H1 (cell line): ENCODE measurements around the gene PFDN5. TPM values are rescaled to one million over a fixed set of nuclear protein-coding genes. Genes with fewer than 3 reads are reported as not detected.

Experiments
- CTCF ChIA-PET: fragments of 300-600 bp; sonication (Branson Sonifier 250); formaldehyde crosslinking; loops from one replicate; lab custom pipeline; 2021; ENCODE audit not compliant: partially characterized antibody; lab: Charles Lee
- POLR2A ChIA-PET: fragments of 300-600 bp; sonication (Branson Sonifier 250); formaldehyde crosslinking; loops from one replicate; lab custom pipeline; 2021; ENCODE audit warnings: inconsistent platforms; ENCODE audit not compliant: partially characterized antibody; lab: Charles Lee
- DNase-seq, 2 experiments: peaks; one replicate each; pipeline versions ENCODE4 v3.0.0 to v3.0.0-alpha.2; 2010 to 2022; ENCODE audit warnings: low spot score in 2 of 2, low read depth in 1 of 2, mixed read lengths in 1 of 2
- FAIRE-seq: peaks from 2 replicates; lab custom pipeline; 2011; peaks lifted over from hg19 to GRCh38; lab: Jason Lieb, UNC
- H2AFZ ChIP-seq: 2 replicates; pipeline ENCODE4 v1.8.1; 2012; ENCODE audit warnings: low read length, inconsistent platforms
- H2AK5ac ChIP-seq: 2 replicates; pipeline ENCODE4 v1.6.1; 2013; ENCODE audit warnings: low read depth, low read length
- H2BK120ac ChIP-seq: replicated peaks from 2 replicates; pipeline ENCODE3; 2013; ENCODE audit warnings: low read depth, low read length, inconsistent platforms
- H2BK12ac ChIP-seq: 2 replicates; pipeline ENCODE4 v1.6.1; 2013; ENCODE audit warnings: low read depth, low read length
- H2BK15ac ChIP-seq: 2 replicates; pipeline ENCODE4 v1.6.1; 2013; ENCODE audit warnings: low read length
- H2BK20ac ChIP-seq: 2 replicates; pipeline ENCODE4 v1.6.1; 2013; ENCODE audit warnings: low read length
- H2BK5ac ChIP-seq: 2 replicates; pipeline ENCODE4 v1.6.1; 2013; ENCODE audit warnings: low read depth, low read length
- H3K14ac ChIP-seq: 2 replicates; pipeline ENCODE4 v1.6.1; 2013; ENCODE audit warnings: inconsistent platforms; ENCODE audit not compliant: insufficient read length
- H3K18ac ChIP-seq: 2 replicates; pipeline ENCODE4 v1.6.1; 2013; ENCODE audit warnings: low read length; ENCODE audit errors: extremely low read depth
- H3K23ac ChIP-seq: 2 replicates; pipeline ENCODE4 v1.6.1; 2013; ENCODE audit warnings: inconsistent platforms; ENCODE audit not compliant: insufficient read length
- H3K23me2 ChIP-seq: 2 replicates; pipeline ENCODE4 v1.6.1; 2013; ENCODE audit warnings: low read depth, low read length
- H3K27ac ChIP-seq: 2 replicates; pipeline ENCODE4 v1.6.1; 2011; ENCODE audit warnings: low read depth, low read length, inconsistent platforms
- H3K27me3 ChIP-seq, 4 experiments: replicated peaks in 1 of 4; 1 replicate in 1 of 4; 2 replicates in 3 of 4; pipeline versions ENCODE4 v1.6.1 to v1.8.1; 2011 to 2013; ENCODE audit warnings: low read length in 3 of 4, mild to moderate bottlenecking in 3 of 4, inconsistent platforms in 2 of 4, mixed read lengths in 2 of 4, moderate library complexity in 1 of 4; ENCODE audit not compliant: control insufficient read depth in 3 of 4, insufficient read depth in 3 of 4; ENCODE audit errors: extremely low read depth in 1 of 4
- H3K36me3 ChIP-seq, 4 experiments: 2 replicates each; pipeline versions ENCODE4 v1.6.1 to v1.8.1; 2011 to 2013; ENCODE audit warnings: mild to moderate bottlenecking in 4 of 4, low read length in 3 of 4, moderate library complexity in 2 of 4, control low read depth in 1 of 4, inconsistent platforms in 1 of 4; ENCODE audit not compliant: insufficient read depth in 4 of 4, control insufficient read depth in 2 of 4
- H3K4ac ChIP-seq: replicated peaks from 2 replicates; pipeline ENCODE3; 2013; ENCODE audit warnings: low read length, low read depth, mixed read lengths, inconsistent platforms; ENCODE audit not compliant: insufficient read length
- H3K4me1 ChIP-seq, 4 experiments: replicated peaks in 1 of 4; 1 replicate in 1 of 4; 2 replicates in 3 of 4; pipeline versions ENCODE4 v1.6.1 to v1.8.1; 2011 to 2013; ENCODE audit warnings: low read length in 3 of 4, inconsistent platforms in 2 of 4, mixed read lengths in 1 of 4; ENCODE audit not compliant: insufficient read depth in 4 of 4, control insufficient read depth in 3 of 4
- H3K4me2 ChIP-seq, 2 experiments: 2 replicates each; pipeline versions ENCODE4 v1.6.1 to v1.8.1; 2011 to 2013; ENCODE audit warnings: low read depth in 2 of 2, low read length in 2 of 2, control low read depth in 1 of 2, inconsistent platforms in 1 of 2, mild to moderate bottlenecking in 1 of 2; ENCODE audit not compliant: insufficient read depth in 1 of 2
- H3K4me3 ChIP-seq, 4 experiments: fragments of 200-600, 300-600 bp in 1 of 4; sonication (generic), shearing (Covaris generic), sonication (Bioruptor Twin) in 1 of 4; 2 replicates each; pipeline versions ENCODE4 v1.5.1 to v1.8.1; 2011 to 2016; ENCODE audit warnings: low read length in 4 of 4, low read depth in 3 of 4, control low read depth in 2 of 4, inconsistent platforms in 2 of 4, mild to moderate bottlenecking in 2 of 4, mixed read lengths in 1 of 4, moderate library complexity in 1 of 4; ENCODE audit not compliant: insufficient read depth in 2 of 4; ENCODE audit errors: extremely low read depth in 1 of 4
- H3K56ac ChIP-seq: replicated peaks from 2 replicates; pipeline ENCODE3; 2013; ENCODE audit warnings: low read depth, mild to moderate bottlenecking, mixed read lengths, low read length, inconsistent platforms; ENCODE audit not compliant: insufficient read length
- H3K79me1 ChIP-seq: 2 replicates; pipeline ENCODE4 v1.6.1; 2013; ENCODE audit warnings: low read depth, low read length, control low read depth
- H3K79me2 ChIP-seq, 2 experiments: 2 replicates each; pipeline versions ENCODE4 v1.6.1 to v1.8.1; 2012 to 2013; ENCODE audit warnings: low read length in 2 of 2, mild to moderate bottlenecking in 2 of 2, inconsistent platforms in 1 of 2; ENCODE audit not compliant: insufficient read depth in 2 of 2, control insufficient read depth in 1 of 2
- H3K9ac ChIP-seq, 4 experiments: replicated peaks in 1 of 4; 1 replicate in 1 of 4; 2 replicates in 3 of 4; pipeline versions ENCODE4 v1.6.1 to v1.8.1; 2011 to 2013; ENCODE audit warnings: low read depth in 3 of 4, low read length in 3 of 4, control low read depth in 2 of 4, mild to moderate bottlenecking in 2 of 4, moderate library complexity in 2 of 4, inconsistent platforms in 1 of 4; ENCODE audit errors: extremely low read depth in 1 of 4
- H3K9me3 ChIP-seq, 2 experiments: 2 replicates each; pipeline versions ENCODE4 v1.6.1 to v1.8.1; 2012 to 2013; ENCODE audit warnings: mild to moderate bottlenecking in 2 of 2, moderate library complexity in 2 of 2, control low read depth in 1 of 2, inconsistent platforms in 1 of 2, low read depth in 1 of 2, low read length in 1 of 2, mixed read lengths in 1 of 2; ENCODE audit not compliant: insufficient read depth in 2 of 2
- H4K20me1 ChIP-seq, 2 experiments: replicated peaks in 1 of 2; 2 replicates each; pipeline versions ENCODE3 to v1.8.1; 2011 to 2013; ENCODE audit warnings: inconsistent platforms in 2 of 2, low read length in 2 of 2, mild to moderate bottlenecking in 1 of 2; ENCODE audit not compliant: insufficient read depth in 2 of 2, control insufficient read depth in 1 of 2
- H4K5ac ChIP-seq: 2 replicates; pipeline ENCODE4 v1.6.1; 2013; ENCODE audit warnings: low read length, low read depth, mixed read lengths, inconsistent platforms; ENCODE audit not compliant: insufficient read length
- H4K8ac ChIP-seq: 2 replicates; pipeline ENCODE4 v1.8.0; 2013; ENCODE audit warnings: mild to moderate bottlenecking, moderate library complexity, low read length, inconsistent platforms; ENCODE audit not compliant: insufficient read depth; ENCODE audit errors: extremely low read depth
- H4K91ac ChIP-seq: replicated peaks from 2 replicates; pipeline ENCODE3; 2013; ENCODE audit warnings: low read length, mixed read lengths, inconsistent platforms; ENCODE audit not compliant: insufficient read length
- CBX5 ChIP-seq: fragments of 300-800, 300-1000 bp; sonication (generic); IDR thresholded peaks from 2 replicates; pipeline ENCODE4 v1.7.1; 2016; ENCODE audit warnings: antibody characterized with exemption, low read length, low read depth
- JUND ChIP-seq: IDR thresholded peaks from 2 replicates; pipeline ENCODE4 v1.6.1; 2011; ENCODE audit warnings: mild to moderate bottlenecking, improper control_type of control experiment, low read length
- MAFK ChIP-seq: IDR thresholded peaks from 2 replicates; pipeline ENCODE4 v1.6.1; 2012; ENCODE audit warnings: low read depth, mild to moderate bottlenecking, improper control_type of control experiment, low read length
- WGBS, 2 experiments: shearing (Covaris generic) in 1 of 2; methylation state at CpG; one replicate each; pipeline versions ENCODE4 v1.1.6 to v1.1.7; 2013 to 2015; ENCODE audit warnings: low lambda C conversion rate in 2 of 2, mixed read lengths in 2 of 2, inconsistent platforms in 1 of 2, low coverage in 1 of 2, missing lambda C conversion rate in 1 of 2; ENCODE audit not compliant: insufficient replicate concordance in 2 of 2, insufficient coverage in 1 of 2, insufficient read length in 1 of 2; ENCODE audit errors: extremely low coverage in 1 of 2, missing lambda C conversion rate in 1 of 2; 5-methylcytosine and 5-hydroxymethylcytosine counted together
- polyA plus RNA-seq, 7 experiments: library from polyadenylated mRNA; depleted of rRNA in 3 of 7; stranded (reverse) in 5 of 7; unstranded in 2 of 7; fragments of >200 nt in 5 of 7; fragments of 200-250 nt in 2 of 7; gene quantifications; 1 replicate in 5 of 7; 2 replicates in 1 of 7; 4 replicates in 1 of 7; pipeline versions ENCODE4 v1.2.1 to v1.2.3, GENCODE V29; 2011 to 2013; ENCODE audit warnings: missing spikeins in 2 of 7, mixed read lengths in 2 of 7
- total RNA-seq: library from RNA; stranded (reverse); fragmentation: NEBNext Ultra II Directional; extraction: Animal tissue kit (Norgen Biotek cat#: 25700); gene quantifications from 2 replicates; pipeline ENCODE4 v1.2.1, GENCODE V29; 2021

Gene PFDN5
- total and polyA plus RNA-seq, 2 of the 8 experiments (the other 6 are each of a cell fraction or from before 2014, with no cell fraction given): 290 to 630 TPM

- no peaks in the 10 kb centered on the region for H3K4me1 ChIP-seq
- ChIA-PET POLR2A (interaction anchor here (1.2 to 2.0 kb wide), 3 partner anchors 9 to 63 kb away, joined by 3 to 6 read pairs (median 5); partner anchors contain the start of genes AAAS and ESPL1), CTCF (interaction anchor here (0.6 to 23.0 kb wide), 10 partner anchors 9 to 1389 kb away, joined by 3 to 654 read pairs (median 5); partner anchors contain the start of gene ESPL1)
- no peak overlapping the region for H3K9ac ChIP-seq
- no peak overlapping the region for H3K18ac ChIP-seq
- H3K23me2 ChIP-seq: no peaks in the 10 kb centered on the region
- no peak overlapping the region for H3K4me3 ChIP-seq
- no peaks in the 10 kb centered on the region for H3K9me3 ChIP-seq
- no peak overlapping the region for H2BK120ac ChIP-seq
- no peak overlapping the region for H4K91ac ChIP-seq
- 96% methylated on average over 6 of the region's 7 CpGs; no CpG with 5 or more reads in 1 of the 2 experiments for WGBS, 2 experiments
- H3K4me2 ChIP-seq: no peak overlapping the region
- FAIRE-seq: no peak
- H3K4ac ChIP-seq: no peak overlapping the region
- H3K79me1 ChIP-seq: no peaks in the 10 kb centered on the region
- peaks cover 0 to 1% (median 0%) of the 10 kb centered on the region in 4 experiments; a peak in 1 of 8 replicates for H3K36me3 ChIP-seq
- H4K5ac ChIP-seq: no peak overlapping the region
- H2BK5ac ChIP-seq: no peak overlapping the region
- no peak overlapping the region for H3K23ac ChIP-seq
- no peak for DNase-seq
- H3K27me3 ChIP-seq: no peaks in the 10 kb centered on the region
- no peak overlapping the region for H4K8ac ChIP-seq
- H4K20me1 ChIP-seq: no peaks in the 10 kb centered on the region
- H2AK5ac ChIP-seq: no peak overlapping the region
- H3K27ac ChIP-seq: no peak overlapping the region
- H2BK15ac ChIP-seq: no peak overlapping the region
- H3K56ac ChIP-seq: no peak overlapping the region
- H3K14ac ChIP-seq: no peak overlapping the region
- H2AFZ ChIP-seq: no peak overlapping the region
- H2BK20ac ChIP-seq: no peak overlapping the region
- 0 out of 4 replicates have a peak, but pooled peaks cover 0 to 3% of the 10 kb centered on the region in 2 experiments for H3K79me2 ChIP-seq
- H2BK12ac ChIP-seq: no peak overlapping the region
- no peak for TF ChIP-seq MAFK
- TF ChIP-seq CBX5: no peak
- TF ChIP-seq JUND: no peak
Measured at GRCh38 chr12:53258541-53259539, 36.5 kb upstream of the PFDN5 start.
